ENCODE results near the gene MLIP.

GRCh38 chr6:54106727-54107126 lies 4.5 kb upstream of the MLIP start:
- TF ChIP-seq CTCF (IDR thresholded peaks at IDR 0.05; ENCODE audit: low read depth, low read length), result no peak
- TF ChIP-seq POLR2A (IDR thresholded peaks at IDR 0.05; ENCODE audit: extremely low read depth, insufficient read length), result no peak
- no peak for TF ChIP-seq MAX (IDR thresholded peaks at IDR 0.05; ENCODE audit: low read depth, low read length)
- no peak for TF ChIP-seq MYC (IDR thresholded peaks at IDR 0.05; ENCODE audit: low read depth, low read length)
